ENCODE measurements around the gene EML1. TPM values are rescaled to one million over a fixed set of nuclear protein-coding genes. Genes with fewer than 3 reads are reported as not detected.

Gene EML1
- total RNA-seq, 1 experiment from 2014 or later = 16.1 TPM

DNA sequence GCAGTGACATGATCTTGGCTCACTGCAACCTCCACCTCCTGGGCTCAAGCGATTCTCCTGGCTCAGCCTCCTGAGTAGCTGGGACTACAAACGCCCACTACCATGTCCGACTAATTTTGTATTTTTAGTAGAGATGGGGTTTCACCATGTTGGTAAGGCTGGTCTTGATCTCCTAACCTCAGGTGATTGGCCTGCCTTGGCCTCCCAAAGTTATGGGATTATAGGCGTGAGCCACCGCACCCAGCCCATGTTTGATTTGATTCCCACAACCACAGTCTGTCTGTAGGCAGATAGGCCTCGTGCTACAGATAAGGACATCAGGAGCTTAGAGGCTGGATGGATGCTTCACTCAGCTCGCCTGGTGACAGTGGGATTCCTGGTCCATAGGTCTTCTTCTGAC, 23.0 kb downstream of the EML1 start:
- no peak overlapping the region for H3K4me3 Mint-ChIP-seq
- no peak overlapping the region for H3K27ac Mint-ChIP-seq
- no peaks in the 10 kb centered on the region for H3K27me3 Mint-ChIP-seq (ENCODE audit: low read depth)
- ChIA-PET CTCF (no interaction called here), POLR2A (no interaction called here)
- ATAC-seq = no peak
- H3K36me3 Mint-ChIP-seq = no peaks in the 10 kb centered on the region
- H3K9me3 Mint-ChIP-seq = no peaks in the 10 kb centered on the region
- TF ChIP-seq ZNF671 (CRISPR knock-in tag; IDR thresholded peaks at IDR 0.05) (no peak), CREB1 (CRISPR knock-in tag; IDR thresholded peaks at IDR 0.05) (no peak), SMAD3 (CRISPR knock-in tag; IDR thresholded peaks at IDR 0.05; ENCODE audit: borderline replicate concordance) (no peak), TCF7 (CRISPR knock-in tag; IDR thresholded peaks at IDR 0.05; ENCODE audit: low read depth) (no peak), ARID4B (CRISPR knock-in tag; IDR thresholded peaks at IDR 0.05; ENCODE audit: borderline replicate concordance) (no peak), ZNF423 (CRISPR knock-in tag; IDR thresholded peaks at IDR 0.05) (no peak), ZNF396 (CRISPR knock-in tag; IDR thresholded peaks at IDR 0.05; ENCODE audit: borderline replicate concordance) (no peak), GTF2I (CRISPR knock-in tag; conservative IDR thresholded peaks at IDR 0.05) (no peak), ZNF425 (CRISPR knock-in tag; conservative IDR thresholded peaks at IDR 0.05) (no peak), ESRRA (CRISPR knock-in tag; IDR thresholded peaks at IDR 0.05; ENCODE audit: borderline replicate concordance) (no peak)
- H3K4me1 Mint-ChIP-seq = peaks cover 7% of the 10 kb centered on the region
- DNase-seq (ENCODE audit: low spot score) = no peak

- Mint-ChIP-seq H3K4me3 (no peak overlapping the region), H3K27me3 (ENCODE audit: low read depth) (no peaks in the 10 kb centered on the region), H3K4me1 (peaks cover 9% of the 10 kb centered on the region), H3K9me3 (no peaks in the 10 kb centered on the region), H3K27ac (no peak overlapping the region), H3K36me3 (no peaks in the 10 kb centered on the region)
- CTCF ChIA-PET = no interaction called here
- DNase-seq (ENCODE audit: low spot score) (no peak), ATAC-seq (no peak)
- POLR2A ChIA-PET = no interaction called here
- TF ChIP-seq MYBL2 (CRISPR knock-in tag; IDR thresholded peaks at IDR 0.05) (no peak), SP1 (CRISPR knock-in tag; conservative IDR thresholded peaks at IDR 0.05) (no peak), RORB (CRISPR knock-in tag; IDR thresholded peaks at IDR 0.05) (no peak), NFYB (CRISPR knock-in tag; conservative IDR thresholded peaks at IDR 0.05; ENCODE audit: low read depth) (no peak), AFF4 (CRISPR knock-in tag; IDR thresholded peaks at IDR 0.05; ENCODE audit: borderline replicate concordance) (no peak), ZNF232 (CRISPR knock-in tag; IDR thresholded peaks at IDR 0.05) (no peak), ZNF317 (CRISPR knock-in tag; IDR thresholded peaks at IDR 0.05; ENCODE audit: borderline replicate concordance, low read depth) (no peak), NR2C2 (CRISPR knock-in tag; IDR thresholded peaks at IDR 0.05) (no peak), GTF2I (CRISPR knock-in tag; conservative IDR thresholded peaks at IDR 0.05) (no peak), GABPB1 (CRISPR knock-in tag; IDR thresholded peaks at IDR 0.05) (no peak), FOXK1 (CRISPR knock-in tag; IDR thresholded peaks at IDR 0.05) (no peak), TEAD1 (CRISPR knock-in tag; IDR thresholded peaks at IDR 0.05) (no peak), MXD4 (CRISPR knock-in tag; IDR thresholded peaks at IDR 0.05; ENCODE audit: borderline replicate concordance) (no peak)
- TF ChIP-seq, protein P1, sequence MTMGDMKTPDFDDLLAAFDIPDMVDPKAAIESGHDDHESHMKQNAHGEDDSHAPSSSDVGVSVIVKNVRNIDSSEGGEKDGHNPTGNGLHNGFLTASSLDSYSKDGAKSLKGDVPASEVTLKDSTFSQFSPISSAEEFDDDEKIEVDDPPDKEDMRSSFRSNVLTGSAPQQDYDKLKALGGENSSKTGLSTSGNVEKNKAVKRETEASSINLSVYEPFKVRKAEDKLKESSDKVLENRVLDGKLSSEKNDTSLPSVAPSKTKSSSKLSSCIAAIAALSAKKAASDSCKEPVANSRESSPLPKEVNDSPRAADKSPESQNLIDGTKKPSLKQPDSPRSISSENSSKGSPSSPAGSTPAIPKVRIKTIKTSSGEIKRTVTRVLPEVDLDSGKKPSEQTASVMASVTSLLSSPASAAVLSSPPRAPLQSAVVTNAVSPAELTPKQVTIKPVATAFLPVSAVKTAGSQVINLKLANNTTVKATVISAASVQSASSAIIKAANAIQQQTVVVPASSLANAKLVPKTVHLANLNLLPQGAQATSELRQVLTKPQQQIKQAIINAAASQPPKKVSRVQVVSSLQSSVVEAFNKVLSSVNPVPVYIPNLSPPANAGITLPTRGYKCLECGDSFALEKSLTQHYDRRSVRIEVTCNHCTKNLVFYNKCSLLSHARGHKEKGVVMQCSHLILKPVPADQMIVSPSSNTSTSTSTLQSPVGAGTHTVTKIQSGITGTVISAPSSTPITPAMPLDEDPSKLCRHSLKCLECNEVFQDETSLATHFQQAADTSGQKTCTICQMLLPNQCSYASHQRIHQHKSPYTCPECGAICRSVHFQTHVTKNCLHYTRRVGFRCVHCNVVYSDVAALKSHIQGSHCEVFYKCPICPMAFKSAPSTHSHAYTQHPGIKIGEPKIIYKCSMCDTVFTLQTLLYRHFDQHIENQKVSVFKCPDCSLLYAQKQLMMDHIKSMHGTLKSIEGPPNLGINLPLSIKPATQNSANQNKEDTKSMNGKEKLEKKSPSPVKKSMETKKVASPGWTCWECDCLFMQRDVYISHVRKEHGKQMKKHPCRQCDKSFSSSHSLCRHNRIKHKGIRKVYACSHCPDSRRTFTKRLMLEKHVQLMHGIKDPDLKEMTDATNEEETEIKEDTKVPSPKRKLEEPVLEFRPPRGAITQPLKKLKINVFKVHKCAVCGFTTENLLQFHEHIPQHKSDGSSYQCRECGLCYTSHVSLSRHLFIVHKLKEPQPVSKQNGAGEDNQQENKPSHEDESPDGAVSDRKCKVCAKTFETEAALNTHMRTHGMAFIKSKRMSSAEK (CRISPR knock-in tag; IDR thresholded peaks at IDR 0.05; ENCODE audit: borderline replicate concordance) = no peak
These were observed 23.4 kb downstream of the EML1 start for GRCh38 chr14:99816642-99817041.

Measured in WTC11 (cell line).